ENCODE measurements around the gene KIAA1549.

The KIAA1549 gene

GRCh38 chr7:138879356-138879755 is 101.8 kb downstream of the KIAA1549 start:
- no peak for DNase-seq

- DNase-seq, result no peak
Measured at GRCh38 chr7:138878856-138879255, 102.3 kb downstream of the KIAA1549 start.

GRCh38 chr7:138878051-138878450 is 103.1 kb downstream of the KIAA1549 start:
- DNase-seq, result no peak

- DNase-seq, result no peak
Measured at GRCh38 chr7:138876326-138876725, 104.9 kb downstream of the KIAA1549 start.

- DNase-seq, result peak; percentile 6 to 26 (median 14)
Measured at GRCh38 chr7:138875794-138876193, 105.4 kb downstream of the KIAA1549 start.

GRCh38 chr7:138873220-138873892 is 107.8 kb downstream of the KIAA1549 start:
- no peak for DNase-seq

GRCh38 chr7:138872576-138872975 is 108.6 kb downstream of the KIAA1549 start:
- no peak for DNase-seq

GRCh38 chr7:138871814-138872090 is 109.4 kb downstream of the KIAA1549 start:
- no peak for DNase-seq

GRCh38 chr7:138871065-138871813 is 110.0 kb downstream of the KIAA1549 start:
- no peak for DNase-seq

GRCh38 chr7:138869353-138869752 is 111.8 kb downstream of the KIAA1549 start:
- DNase-seq, result no peak

GRCh38 chr7:138868711-138869110 is 112.5 kb downstream of the KIAA1549 start:
- no peak for DNase-seq

- no peak for DNase-seq
Measured at GRCh38 chr7:138867744-138868143, 113.4 kb downstream of the KIAA1549 start.

GRCh38 chr7:138866353-138866752 is 114.8 kb downstream of the KIAA1549 start:
- DNase-seq, result no peak

- DNase-seq, result no peak
Measured at GRCh38 chr7:138865843-138866242, 115.3 kb downstream of the KIAA1549 start.

GRCh38 chr7:138864667-138865066 is 116.5 kb downstream of the KIAA1549 start:
- DNase-seq, result no peak

GRCh38 chr7:138863931-138864330 is 117.3 kb downstream of the KIAA1549 start:
- DNase-seq, result no peak

GRCh38 chr7:138861051-138861450 is 120.1 kb downstream of the KIAA1549 start:
- no peak for DNase-seq

GRCh38 chr7:138857728-138858127 is 123.5 kb downstream of the KIAA1549 start:
- no peak for DNase-seq

GRCh38 chr7:138854115-138854645 is 127.0 kb downstream of the KIAA1549 start:
- DNase-seq, result no peak

GRCh38 chr7:138853448-138853847 is 127.7 kb downstream of the KIAA1549 start:
- no peak for DNase-seq

- no peak for DNase-seq
Measured at GRCh38 chr7:138852469-138852868, 128.7 kb downstream of the KIAA1549 start.

- no peak for DNase-seq
Measured at GRCh38 chr7:138849701-138850100, 131.5 kb downstream of the KIAA1549 start.

GRCh38 chr7:138848056-138848980 is 132.9 kb downstream of the KIAA1549 start:
- no peak for DNase-seq
